Inflammatory macrophage treated with lipopolysaccharide for 1 hour (primary cell): ENCODE data around the gene MAT2B.
A peak's percentile ranks its signal among the peaks of the same experiment; 100 is the strongest.

Experiments used
- DNase-seq, 2 donors: peaks; one replicate each; pipeline ENCODE4 v3.0.0-alpha.2; 2020 to 2022

Gene MAT2B

GRCh38 chr5:163562071-163562470 is 56.7 kb downstream of the MAT2B start:
- DNase-seq = no peak

GRCh38 chr5:163563112-163563511 is 57.7 kb downstream of the MAT2B start:
- no peak for DNase-seq

GRCh38 chr5:163563880-163564279 is 58.5 kb downstream of the MAT2B start:
- no peak for DNase-seq

- peak; percentile 27 to 91 for DNase-seq
These were observed 59.0 kb downstream of the MAT2B start for GRCh38 chr5:163564321-163564938.

GRCh38 chr5:163565492-163565891 is 60.1 kb downstream of the MAT2B start:
- DNase-seq = no peak

- DNase-seq = peak; percentile 1 to 2
These were observed 60.7 kb downstream of the MAT2B start for GRCh38 chr5:163565931-163566608.

GRCh38 chr5:163566678-163567077 is 61.3 kb downstream of the MAT2B start:
- DNase-seq = no peak

GRCh38 chr5:163567811-163568210 is 62.4 kb downstream of the MAT2B start:
- DNase-seq = no peak
